H1 (cell line): ENCODE measurements around the gene CREB3L1. TPM values are rescaled to one million over a fixed set of nuclear protein-coding genes. Genes with fewer than 3 reads are reported as not detected.

Source experiments
- CTCF ChIA-PET: fragments of 300-600 bp; sonication (Branson Sonifier 250); formaldehyde crosslinking; loops from one replicate; lab custom pipeline; 2021; ENCODE audit not compliant: partially characterized antibody; lab: Charles Lee
- POLR2A ChIA-PET: fragments of 300-600 bp; sonication (Branson Sonifier 250); formaldehyde crosslinking; loops from one replicate; lab custom pipeline; 2021; ENCODE audit warnings: inconsistent platforms; ENCODE audit not compliant: partially characterized antibody; lab: Charles Lee
- DNase-seq, 2 experiments: peaks; one replicate each; pipeline versions ENCODE4 v3.0.0 to v3.0.0-alpha.2; 2010 to 2022; ENCODE audit warnings: low spot score in 2 of 2, low read depth in 1 of 2, mixed read lengths in 1 of 2
- FAIRE-seq: peaks from 2 replicates; lab custom pipeline; 2011; peaks lifted over from hg19 to GRCh38; lab: Jason Lieb, UNC
- H2AFZ ChIP-seq: 2 replicates; pipeline ENCODE4 v1.8.1; 2012; ENCODE audit warnings: low read length, inconsistent platforms
- H2AK5ac ChIP-seq: 2 replicates; pipeline ENCODE4 v1.6.1; 2013; ENCODE audit warnings: low read depth, low read length
- H2BK120ac ChIP-seq: replicated peaks from 2 replicates; pipeline ENCODE3; 2013; ENCODE audit warnings: low read depth, low read length, inconsistent platforms
- H2BK12ac ChIP-seq: 2 replicates; pipeline ENCODE4 v1.6.1; 2013; ENCODE audit warnings: low read depth, low read length
- H2BK15ac ChIP-seq: 2 replicates; pipeline ENCODE4 v1.6.1; 2013; ENCODE audit warnings: low read length
- H2BK20ac ChIP-seq: 2 replicates; pipeline ENCODE4 v1.6.1; 2013; ENCODE audit warnings: low read length
- H2BK5ac ChIP-seq: 2 replicates; pipeline ENCODE4 v1.6.1; 2013; ENCODE audit warnings: low read depth, low read length
- H3K14ac ChIP-seq: 2 replicates; pipeline ENCODE4 v1.6.1; 2013; ENCODE audit warnings: inconsistent platforms; ENCODE audit not compliant: insufficient read length
- H3K18ac ChIP-seq: 2 replicates; pipeline ENCODE4 v1.6.1; 2013; ENCODE audit warnings: low read length; ENCODE audit errors: extremely low read depth
- H3K23ac ChIP-seq: 2 replicates; pipeline ENCODE4 v1.6.1; 2013; ENCODE audit warnings: inconsistent platforms; ENCODE audit not compliant: insufficient read length
- H3K23me2 ChIP-seq: 2 replicates; pipeline ENCODE4 v1.6.1; 2013; ENCODE audit warnings: low read depth, low read length
- H3K27ac ChIP-seq: 2 replicates; pipeline ENCODE4 v1.6.1; 2011; ENCODE audit warnings: low read depth, low read length, inconsistent platforms
- H3K27me3 ChIP-seq, 4 experiments: replicated peaks in 1 of 4; 1 replicate in 1 of 4; 2 replicates in 3 of 4; pipeline versions ENCODE4 v1.6.1 to v1.8.1; 2011 to 2013; ENCODE audit warnings: low read length in 3 of 4, mild to moderate bottlenecking in 3 of 4, inconsistent platforms in 2 of 4, mixed read lengths in 2 of 4, moderate library complexity in 1 of 4; ENCODE audit not compliant: control insufficient read depth in 3 of 4, insufficient read depth in 3 of 4; ENCODE audit errors: extremely low read depth in 1 of 4
- H3K36me3 ChIP-seq, 4 experiments: 2 replicates each; pipeline versions ENCODE4 v1.6.1 to v1.8.1; 2011 to 2013; ENCODE audit warnings: mild to moderate bottlenecking in 4 of 4, low read length in 3 of 4, moderate library complexity in 2 of 4, control low read depth in 1 of 4, inconsistent platforms in 1 of 4; ENCODE audit not compliant: insufficient read depth in 4 of 4, control insufficient read depth in 2 of 4
- H3K4ac ChIP-seq: replicated peaks from 2 replicates; pipeline ENCODE3; 2013; ENCODE audit warnings: low read length, low read depth, mixed read lengths, inconsistent platforms; ENCODE audit not compliant: insufficient read length
- H3K4me1 ChIP-seq, 4 experiments: replicated peaks in 1 of 4; 1 replicate in 1 of 4; 2 replicates in 3 of 4; pipeline versions ENCODE4 v1.6.1 to v1.8.1; 2011 to 2013; ENCODE audit warnings: low read length in 3 of 4, inconsistent platforms in 2 of 4, mixed read lengths in 1 of 4; ENCODE audit not compliant: insufficient read depth in 4 of 4, control insufficient read depth in 3 of 4
- H3K4me2 ChIP-seq, 2 experiments: 2 replicates each; pipeline versions ENCODE4 v1.6.1 to v1.8.1; 2011 to 2013; ENCODE audit warnings: low read depth in 2 of 2, low read length in 2 of 2, control low read depth in 1 of 2, inconsistent platforms in 1 of 2, mild to moderate bottlenecking in 1 of 2; ENCODE audit not compliant: insufficient read depth in 1 of 2
- H3K4me3 ChIP-seq, 4 experiments: fragments of 200-600, 300-600 bp in 1 of 4; sonication (generic), shearing (Covaris generic), sonication (Bioruptor Twin) in 1 of 4; 2 replicates each; pipeline versions ENCODE4 v1.5.1 to v1.8.1; 2011 to 2016; ENCODE audit warnings: low read length in 4 of 4, low read depth in 3 of 4, control low read depth in 2 of 4, inconsistent platforms in 2 of 4, mild to moderate bottlenecking in 2 of 4, mixed read lengths in 1 of 4, moderate library complexity in 1 of 4; ENCODE audit not compliant: insufficient read depth in 2 of 4; ENCODE audit errors: extremely low read depth in 1 of 4
- H3K56ac ChIP-seq: replicated peaks from 2 replicates; pipeline ENCODE3; 2013; ENCODE audit warnings: low read depth, mild to moderate bottlenecking, mixed read lengths, low read length, inconsistent platforms; ENCODE audit not compliant: insufficient read length
- H3K79me1 ChIP-seq: 2 replicates; pipeline ENCODE4 v1.6.1; 2013; ENCODE audit warnings: low read depth, low read length, control low read depth
- H3K79me2 ChIP-seq, 2 experiments: 2 replicates each; pipeline versions ENCODE4 v1.6.1 to v1.8.1; 2012 to 2013; ENCODE audit warnings: low read length in 2 of 2, mild to moderate bottlenecking in 2 of 2, inconsistent platforms in 1 of 2; ENCODE audit not compliant: insufficient read depth in 2 of 2, control insufficient read depth in 1 of 2
- H3K9ac ChIP-seq, 4 experiments: replicated peaks in 1 of 4; 1 replicate in 1 of 4; 2 replicates in 3 of 4; pipeline versions ENCODE4 v1.6.1 to v1.8.1; 2011 to 2013; ENCODE audit warnings: low read depth in 3 of 4, low read length in 3 of 4, control low read depth in 2 of 4, mild to moderate bottlenecking in 2 of 4, moderate library complexity in 2 of 4, inconsistent platforms in 1 of 4; ENCODE audit errors: extremely low read depth in 1 of 4
- H3K9me3 ChIP-seq, 2 experiments: 2 replicates each; pipeline versions ENCODE4 v1.6.1 to v1.8.1; 2012 to 2013; ENCODE audit warnings: mild to moderate bottlenecking in 2 of 2, moderate library complexity in 2 of 2, control low read depth in 1 of 2, inconsistent platforms in 1 of 2, low read depth in 1 of 2, low read length in 1 of 2, mixed read lengths in 1 of 2; ENCODE audit not compliant: insufficient read depth in 2 of 2
- H4K20me1 ChIP-seq, 2 experiments: replicated peaks in 1 of 2; 2 replicates each; pipeline versions ENCODE3 to v1.8.1; 2011 to 2013; ENCODE audit warnings: inconsistent platforms in 2 of 2, low read length in 2 of 2, mild to moderate bottlenecking in 1 of 2; ENCODE audit not compliant: insufficient read depth in 2 of 2, control insufficient read depth in 1 of 2
- H4K5ac ChIP-seq: 2 replicates; pipeline ENCODE4 v1.6.1; 2013; ENCODE audit warnings: low read length, low read depth, mixed read lengths, inconsistent platforms; ENCODE audit not compliant: insufficient read length
- H4K8ac ChIP-seq: 2 replicates; pipeline ENCODE4 v1.8.0; 2013; ENCODE audit warnings: mild to moderate bottlenecking, moderate library complexity, low read length, inconsistent platforms; ENCODE audit not compliant: insufficient read depth; ENCODE audit errors: extremely low read depth
- H4K91ac ChIP-seq: replicated peaks from 2 replicates; pipeline ENCODE3; 2013; ENCODE audit warnings: low read length, mixed read lengths, inconsistent platforms; ENCODE audit not compliant: insufficient read length
- BCL11A ChIP-seq, 2 experiments: IDR thresholded peaks; one replicate each; pipeline ENCODE4 v1.6.1; 2011; ENCODE audit warnings: low read depth in 2 of 2, low read length in 2 of 2, mild to moderate bottlenecking in 2 of 2
- KDM1A ChIP-seq: fragments of 200-600, 300-600 bp; sonication (generic); IDR thresholded peaks from 2 replicates; pipeline ENCODE4 v1.7.1; 2016; ENCODE audit warnings: mild to moderate bottlenecking, low read length, borderline replicate concordance
- KDM4A ChIP-seq: IDR thresholded peaks from one replicate; pipeline ENCODE4 v1.7.1; 2012; ENCODE audit warnings: low read depth, mild to moderate bottlenecking, moderate library complexity, low read length, inconsistent platforms; ENCODE audit not compliant: severe bottlenecking
- KDM5A ChIP-seq: fragments of 200-600 bp; IDR thresholded peaks from 2 replicates; pipeline ENCODE4 v1.7.1; 2012; ENCODE audit warnings: mild to moderate bottlenecking, low read length, inconsistent platforms, mixed read lengths
- MAFK ChIP-seq: IDR thresholded peaks from 2 replicates; pipeline ENCODE4 v1.6.1; 2012; ENCODE audit warnings: low read depth, mild to moderate bottlenecking, improper control_type of control experiment, low read length
- MAX ChIP-seq: IDR thresholded peaks from 2 replicates; pipeline ENCODE4 v1.6.1; 2012; ENCODE audit warnings: inconsistent platforms
- POLR2AphosphoS5 ChIP-seq: IDR thresholded peaks from 2 replicates; pipeline ENCODE4 v1.6.1; 2011; ENCODE audit warnings: low read depth, low read length
- TAF1 ChIP-seq: IDR thresholded peaks from 2 replicates; pipeline ENCODE4 v1.6.1; 2011; ENCODE audit warnings: mild to moderate bottlenecking, low read depth, low read length
- YY1 ChIP-seq: IDR thresholded peaks from 2 replicates; pipeline ENCODE4 v1.6.1; 2011; ENCODE audit warnings: low read depth, mild to moderate bottlenecking, low read length
- WGBS, 2 experiments: shearing (Covaris generic) in 1 of 2; methylation state at CpG; one replicate each; pipeline versions ENCODE4 v1.1.6 to v1.1.7; 2013 to 2015; ENCODE audit warnings: low lambda C conversion rate in 2 of 2, mixed read lengths in 2 of 2, inconsistent platforms in 1 of 2, low coverage in 1 of 2, missing lambda C conversion rate in 1 of 2; ENCODE audit not compliant: insufficient replicate concordance in 2 of 2, insufficient coverage in 1 of 2, insufficient read length in 1 of 2; ENCODE audit errors: extremely low coverage in 1 of 2, missing lambda C conversion rate in 1 of 2; 5-methylcytosine and 5-hydroxymethylcytosine counted together
- polyA plus RNA-seq, 7 experiments: library from polyadenylated mRNA; depleted of rRNA in 3 of 7; stranded (reverse) in 5 of 7; unstranded in 2 of 7; fragments of >200 nt in 5 of 7; fragments of 200-250 nt in 2 of 7; gene quantifications; 1 replicate in 5 of 7; 2 replicates in 1 of 7; 4 replicates in 1 of 7; pipeline versions ENCODE4 v1.2.1 to v1.2.3, GENCODE V29; 2011 to 2013; ENCODE audit warnings: missing spikeins in 2 of 7, mixed read lengths in 2 of 7
- total RNA-seq: library from RNA; stranded (reverse); fragmentation: NEBNext Ultra II Directional; extraction: Animal tissue kit (Norgen Biotek cat#: 25700); gene quantifications from 2 replicates; pipeline ENCODE4 v1.2.1, GENCODE V29; 2021
- TF ChIP-seq, protein P1 (sequence below): IDR thresholded peaks from 2 replicates; pipeline ENCODE4 v1.6.1; 2011; ENCODE audit warnings: low read depth, mild to moderate bottlenecking, low read length; ENCODE audit not compliant: insufficient read depth

Gene CREB3L1
- total and polyA plus RNA-seq, 2 of the 8 experiments (the other 6 are each of a cell fraction or from before 2014, with no cell fraction given), result 4.1 to 12.7 TPM

GRCh38 chr11:46360878-46361277 is 83.4 kb downstream of the CREB3L1 start:
- H4K91ac ChIP-seq, result no peak overlapping the region

More at GRCh38 chr11:46360878-46361277, 83.4 kb downstream of the CREB3L1 start:
- Histone ChIP-seq H2AK5ac (no peak overlapping the region), H3K4ac (no peak overlapping the region), H3K23me2 (no peaks in the 10 kb centered on the region), H4K8ac (peak overlapping the region; percentile 9; the same call in 1 of the 2 replicates), H2BK15ac (no peak overlapping the region), H3K27me3 (no peaks in the 10 kb centered on the region), H3K79me1 (peaks cover 29% of the 10 kb centered on the region), H3K4me2 (no peak overlapping the region), H2BK20ac (no peak overlapping the region), H3K36me3 (no peaks in the 10 kb centered on the region), H2BK5ac (peak overlapping the region; percentile 35; the same call in 1 of the 2 replicates), H2BK12ac (no peak overlapping the region), H3K4me3 (no peak overlapping the region), H3K18ac (no peak overlapping the region), H3K9ac (no peak overlapping the region), H3K79me2 (peaks cover 0 to 77% of the 10 kb centered on the region in 2 experiments; a peak in 2 of 4 replicates), H3K14ac (no peak overlapping the region), H3K9me3 (no peaks in the 10 kb centered on the region), H4K5ac (no peak overlapping the region), H3K27ac (no peak overlapping the region), H3K4me1 (peaks cover 0 to 21% (median 14%) of the 10 kb centered on the region in 4 experiments; a peak in 6 of 7 replicates), H2BK120ac (no peak overlapping the region), H4K20me1 (peaks cover 9 to 37% of the 10 kb centered on the region in 2 experiments), H3K23ac (no peak overlapping the region), H2AFZ (no peak overlapping the region), H3K56ac (no peak overlapping the region)
- DNase-seq (no peak), FAIRE-seq (no peak)
- POLR2A ChIA-PET, result interaction anchor here (0.6 to 7.8 kb wide), 7 partner anchors 10 to 66 kb away, joined by 3 to 69 read pairs (median 4); partner anchors contain the start of genes DGKZ and MDK
- no peak for TF ChIP-seq YY1
- TF ChIP-seq POLR2AphosphoS5, result no peak
- TF ChIP-seq KDM5A, result no peak
- TF ChIP-seq KDM1A, result no peak
- no peak for TF ChIP-seq MAFK
- TF ChIP-seq, protein P1, sequence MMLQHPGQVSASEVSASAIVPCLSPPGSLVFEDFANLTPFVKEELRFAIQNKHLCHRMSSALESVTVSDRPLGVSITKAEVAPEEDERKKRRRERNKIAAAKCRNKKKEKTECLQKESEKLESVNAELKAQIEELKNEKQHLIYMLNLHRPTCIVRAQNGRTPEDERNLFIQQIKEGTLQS, result no peak
- no peak for TF ChIP-seq BCL11A (IDR thresholded peaks at IDR 0.05; ENCODE audit: low read depth in 2 of 2, low read length in 2 of 2)
- no peak for TF ChIP-seq MAX
- TF ChIP-seq TAF1, result no peak
- TF ChIP-seq KDM4A, result no peak
- WGBS, 2 experiments, result 95% methylated on average over 7 of the region's 7 CpGs; no CpG with 5 or more reads in 1 of the 2 experiments
- CTCF ChIA-PET, result interaction anchor here (0.6 to 44.5 kb wide), 9 partner anchors 1 to 289 kb away, joined by 3 to 1004 read pairs (median 5); partner anchors contain the start of genes DGKZ and MDK
